Activated CD4-positive, alpha-beta T cell treated with anti-CD3 and anti-CD28 coated beads for 36 hours (primary cell): ENCODE measurements around the gene SDK1. TPM values are rescaled to one million over a fixed set of nuclear protein-coding genes. Genes with fewer than 3 reads are reported as not detected.

ENCODE experiments used
- ATAC-seq: fragments of 200-7000 bp; cut with Tn5 transposase; one replicate; pipeline ENCODE4 v1.10.0; 2021; ENCODE audit warnings: mild to moderate bottlenecking, moderate library complexity
- CTCF ChIA-PET: fragments of 350-600 bp; sonication (Branson Sonifier 250); formaldehyde crosslinking; loops from one replicate; lab custom pipeline; 2021; ENCODE audit warnings: antibody characterized with exemption; lab: Charles Lee
- POLR2A ChIA-PET: fragments of 350-600 bp; sonication (Branson Sonifier 250); formaldehyde crosslinking; loops from one replicate; lab custom pipeline; 2021; ENCODE audit warnings: antibody characterized with exemption, inconsistent platforms; lab: Charles Lee
- DNase-seq: peaks from one replicate; pipeline ENCODE4 v3.0.0-alpha.2; 2020
- H3K27ac Mint-ChIP-seq: one replicate; pipeline ENCODE4 v1.8.0; 2021; ENCODE audit warnings: mixed read lengths
- H3K27me3 Mint-ChIP-seq: one replicate; pipeline ENCODE4 v1.8.0; 2021; ENCODE audit warnings: mixed read lengths
- H3K36me3 Mint-ChIP-seq: one replicate; pipeline ENCODE4 v1.8.0; 2021; ENCODE audit warnings: low read depth, mixed read lengths
- H3K4me1 Mint-ChIP-seq: one replicate; pipeline ENCODE4 v1.8.0; 2021; ENCODE audit warnings: mixed read lengths
- H3K4me3 Mint-ChIP-seq: one replicate; pipeline ENCODE4 v1.8.0; 2021; ENCODE audit warnings: mild to moderate bottlenecking, moderate library complexity, mixed read lengths
- H3K9me3 Mint-ChIP-seq: one replicate; pipeline ENCODE4 v1.8.0; 2021; ENCODE audit warnings: low read depth, mixed read lengths
- intact Hi-C, 2 experiments: fragments of 100-400 bp; cut with DNase I in 1 of 2; cut with micrococcal nuclease in 1 of 2; formaldehyde crosslinking; loops; one replicate each; pipeline versions ENCODE4 v1.14.2 to v1.15.1; 2022 to 2024; cut with DNase I, micrococcal nuclease
- total RNA-seq, 2 experiments: library from RNA; stranded (reverse); gene quantifications; one replicate each; pipeline ENCODE4 v1.2.3, GENCODE V29; 2021

Gene SDK1
- total RNA-seq, 2 experiments from 2014 or later = 1.1 to 1.9 TPM

DNA sequence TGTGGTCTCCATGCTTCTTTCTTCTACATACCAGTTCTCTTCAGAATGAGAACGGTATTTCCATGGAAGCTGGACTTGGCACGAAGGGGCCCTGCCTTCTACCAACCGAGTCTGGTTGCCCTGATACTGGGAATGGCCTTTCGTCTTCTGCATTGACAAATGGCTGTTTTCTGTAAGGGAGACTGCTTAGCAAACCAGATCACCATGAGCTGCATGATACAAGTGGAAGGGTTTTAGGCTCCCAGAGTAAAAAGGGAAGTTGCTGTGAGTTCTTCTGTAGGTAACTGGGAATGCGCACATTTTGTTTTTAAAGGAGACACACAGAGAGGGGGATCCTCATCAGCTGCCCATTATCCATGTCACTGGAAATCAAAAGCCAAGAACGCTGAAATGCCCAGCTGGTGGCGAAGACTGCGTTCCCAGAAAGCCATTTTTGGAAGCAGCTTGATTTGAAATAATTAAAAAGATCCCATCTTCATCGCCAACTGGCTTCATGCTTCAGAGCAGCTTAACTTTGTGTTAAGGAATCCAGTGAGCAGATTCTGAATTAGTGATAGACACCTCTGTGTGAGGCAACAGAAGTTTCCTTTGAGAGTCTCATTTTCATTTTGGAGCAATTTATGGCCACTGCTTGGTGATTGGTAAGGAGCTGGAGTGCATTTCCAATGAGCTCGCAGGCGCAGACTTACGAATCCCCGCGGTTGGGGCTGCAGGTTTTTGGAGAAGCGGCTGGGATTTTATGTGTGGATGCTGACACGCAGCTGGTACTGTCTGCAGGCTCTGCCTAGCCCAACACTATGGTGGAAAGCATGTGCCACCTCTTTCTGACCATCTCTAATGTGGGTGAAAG is 708.4 kb downstream of the SDK1 start:
- Mint-ChIP-seq H3K9me3 (no peaks in the 10 kb centered on the region), H3K4me1 (no peaks in the 10 kb centered on the region), H3K4me3 (no peak overlapping the region), H3K27me3 (no peaks in the 10 kb centered on the region), H3K27ac (no peak overlapping the region), H3K36me3 (no peaks in the 10 kb centered on the region)
- CTCF ChIA-PET = no interaction called here
- DNase-seq (no peak), ATAC-seq (no peak)
- POLR2A ChIA-PET = no interaction called here
- intact Hi-C loops = no loop called here

DNA sequence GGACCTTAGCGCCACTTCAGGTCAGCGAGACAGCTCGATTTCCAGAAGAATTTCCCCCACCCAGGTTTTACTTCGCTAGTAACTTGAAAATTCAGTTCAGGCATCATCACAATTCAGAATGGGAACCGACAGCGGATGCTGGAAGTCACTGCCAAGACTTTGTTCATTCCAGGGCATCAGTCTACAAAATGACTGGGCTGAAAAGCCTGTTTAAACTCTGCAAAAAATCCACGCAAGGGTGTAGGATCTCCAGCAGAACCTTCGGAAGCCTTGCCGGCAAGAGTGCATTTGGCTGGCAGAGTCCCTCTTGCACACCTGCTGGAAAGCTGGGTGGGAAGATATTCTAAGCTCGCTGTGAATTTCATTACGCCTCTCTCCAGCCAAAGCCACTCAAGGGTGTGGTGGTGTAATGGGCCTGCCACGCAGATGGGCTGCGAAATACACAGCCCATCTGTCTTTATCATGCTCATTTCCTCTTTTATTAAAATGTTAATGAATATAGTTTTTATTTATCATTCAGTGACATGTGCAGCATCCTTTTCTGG is 709.1 kb downstream of the SDK1 start:
- intact Hi-C loops = no loop called here
- Mint-ChIP-seq H3K9me3 (no peaks in the 10 kb centered on the region), H3K27ac (no peak overlapping the region)

DNA sequence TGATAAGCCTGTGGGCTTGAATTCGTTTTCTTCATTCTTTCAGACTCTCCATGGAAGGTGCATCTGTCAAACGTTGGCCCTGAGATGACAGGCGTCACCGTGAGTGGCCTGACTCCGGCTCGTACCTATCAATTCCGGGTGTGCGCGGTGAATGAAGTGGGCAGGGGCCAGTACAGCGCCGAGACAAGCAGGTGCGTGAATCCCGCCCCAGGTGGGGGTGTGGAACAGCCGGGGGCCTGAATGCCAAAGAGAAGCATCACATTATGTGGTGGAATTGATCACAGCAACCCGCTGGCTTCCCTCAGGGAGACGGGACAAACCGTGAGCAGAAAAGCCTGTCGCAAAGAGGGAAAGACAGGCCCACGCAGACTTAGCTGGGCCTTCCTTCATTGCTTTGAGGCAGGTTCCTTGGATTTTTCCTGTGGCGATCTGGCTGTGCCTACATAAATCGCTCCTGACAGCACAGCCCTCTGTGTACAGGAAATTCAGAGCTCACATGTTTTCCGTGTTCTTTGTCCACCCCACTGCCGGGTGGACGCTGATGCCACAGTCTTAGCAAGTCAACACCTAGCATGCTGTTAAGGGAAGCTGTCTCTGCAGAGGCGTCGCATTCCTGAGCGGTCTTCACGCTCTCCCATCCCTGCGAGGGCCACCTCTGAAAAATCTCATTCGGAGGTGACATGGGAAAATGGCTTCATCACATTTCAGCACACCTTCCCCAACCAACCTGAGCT is 710.0 kb downstream of the SDK1 start:
- Mint-ChIP-seq H3K27me3 (no peaks in the 10 kb centered on the region), H3K9me3 (no peaks in the 10 kb centered on the region), H3K36me3 (no peaks in the 10 kb centered on the region), H3K4me3 (no peak overlapping the region), H3K27ac (no peak overlapping the region), H3K4me1 (no peaks in the 10 kb centered on the region)
- DNase-seq (no peak), ATAC-seq (no peak)
- ChIA-PET POLR2A (no interaction called here), CTCF (interaction anchor here (0.7 kb wide), 1 partner anchor 124 kb away, joined by 3 read pairs; no protein-coding TSS in a partner anchor)
- intact Hi-C loops = no loop called here

More for the DNA sequence above, 709.1 kb downstream of the SDK1 start:
- Mint-ChIP-seq H3K27me3 (no peaks in the 10 kb centered on the region), H3K36me3 (no peaks in the 10 kb centered on the region), H3K4me1 (no peaks in the 10 kb centered on the region), H3K4me3 (no peak overlapping the region)
- CTCF ChIA-PET = no interaction called here
- POLR2A ChIA-PET = no interaction called here
- no peak for DNase-seq
- ATAC-seq = no peak

DNA sequence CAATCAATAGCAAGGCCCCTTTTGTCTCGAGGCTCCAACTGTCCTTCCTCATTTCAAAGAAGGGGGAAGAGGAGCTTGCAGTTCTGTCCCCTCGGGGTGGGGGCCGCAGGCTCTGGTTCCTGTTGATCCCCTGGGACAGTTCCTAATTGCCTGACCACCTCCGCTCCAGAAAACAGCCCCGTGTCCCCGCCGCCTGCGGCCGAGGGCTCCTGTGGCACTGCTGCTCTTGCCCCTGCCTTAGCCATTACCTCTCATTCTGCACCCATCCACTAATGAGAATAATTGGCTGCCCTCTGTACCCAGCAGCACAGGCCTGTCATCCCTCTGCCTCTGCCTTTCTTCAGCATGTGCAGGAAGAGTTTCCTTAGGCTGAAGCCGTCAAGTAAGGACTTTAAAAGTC is 712.7 kb downstream of the SDK1 start:
- intact Hi-C loops = no loop called here
- peaks cover 3% of the 10 kb centered on the region for H3K9me3 Mint-ChIP-seq
- ChIA-PET CTCF (interaction anchor here (0.5 to 0.7 kb wide), 2 partner anchors 35 to 67 kb away, joined by 3 to 4 read pairs; no protein-coding TSS in a partner anchor), POLR2A (no interaction called here)
- no peaks in the 10 kb centered on the region for H3K27me3 Mint-ChIP-seq
- DNase-seq = no peak
- peaks cover 3% of the 10 kb centered on the region for H3K36me3 Mint-ChIP-seq
- no peak overlapping the region for H3K27ac Mint-ChIP-seq
- no peak overlapping the region for H3K4me3 Mint-ChIP-seq
- H3K4me1 Mint-ChIP-seq = no peaks in the 10 kb centered on the region
- ATAC-seq = no peak

DNA sequence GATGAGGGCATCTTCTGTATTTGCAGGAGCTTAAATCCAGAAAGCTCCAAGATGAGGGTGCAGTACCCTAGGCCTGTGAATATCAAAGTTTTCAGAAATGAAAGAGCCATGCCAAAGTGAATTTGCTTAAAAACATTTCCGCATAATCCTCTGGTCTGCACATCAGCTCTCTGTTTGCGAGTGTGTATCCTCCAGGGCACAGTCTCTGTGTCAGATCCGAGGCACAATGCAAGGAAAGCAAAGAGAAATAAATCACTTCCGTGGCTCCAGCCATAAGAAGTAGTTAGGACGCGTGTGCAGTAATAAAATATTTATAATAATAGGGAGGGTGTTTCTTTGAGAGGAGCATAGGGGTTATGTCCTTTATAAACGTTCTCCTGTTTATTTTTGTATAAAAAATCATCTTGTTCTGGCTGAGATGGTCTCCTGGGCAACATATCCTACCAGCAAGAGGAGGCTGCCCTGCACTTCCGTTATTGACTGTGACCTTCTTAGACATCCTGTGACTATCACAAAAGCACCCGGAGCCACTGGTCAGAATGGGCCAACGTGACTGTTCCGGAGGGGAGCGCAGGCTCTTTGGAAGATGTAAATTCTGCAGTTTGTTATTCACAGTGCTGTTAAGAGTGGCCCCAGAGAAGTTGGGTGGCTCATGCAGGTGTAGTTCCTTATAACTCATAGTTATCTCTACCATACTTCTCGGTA is 713.4 kb downstream of the SDK1 start:
- ATAC-seq (no peak), DNase-seq (no peak)
- Mint-ChIP-seq H3K27me3 (no peaks in the 10 kb centered on the region), H3K9me3 (peaks cover 8% of the 10 kb centered on the region), H3K27ac (no peak overlapping the region), H3K4me1 (no peaks in the 10 kb centered on the region), H3K4me3 (no peak overlapping the region), H3K36me3 (peaks cover 3% of the 10 kb centered on the region)
- ChIA-PET CTCF (no interaction called here), POLR2A (no interaction called here)
- intact Hi-C loops = no loop called here

DNA sequence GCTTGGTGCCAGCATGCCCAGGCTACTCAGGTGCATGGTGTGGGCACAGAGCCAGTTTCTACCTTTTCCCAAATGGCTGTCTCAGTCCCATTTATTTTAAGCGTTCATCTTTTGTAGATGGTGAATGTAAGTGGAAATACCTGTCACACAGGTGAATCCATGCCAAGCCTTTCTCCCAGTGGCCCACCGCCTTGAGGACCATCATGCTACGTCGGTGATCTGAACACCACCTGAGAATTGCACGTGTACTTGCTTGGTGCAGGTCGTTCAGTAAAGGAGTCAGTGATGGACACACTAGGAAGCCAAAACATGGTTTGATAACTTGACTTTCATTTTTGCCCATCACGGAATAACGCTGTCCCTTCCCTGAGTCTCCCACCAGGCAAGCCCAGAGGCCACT is 714.3 kb downstream of the SDK1 start:
- POLR2A ChIA-PET = no interaction called here
- CTCF ChIA-PET = no interaction called here
- ATAC-seq = no peak
- H3K36me3 Mint-ChIP-seq = peaks cover 3% of the 10 kb centered on the region
- no peak overlapping the region for H3K27ac Mint-ChIP-seq
- H3K9me3 Mint-ChIP-seq = peaks cover 8% of the 10 kb centered on the region
- no peak for DNase-seq
- intact Hi-C loops = no loop called here
- no peaks in the 10 kb centered on the region for H3K27me3 Mint-ChIP-seq
- no peak overlapping the region for H3K4me3 Mint-ChIP-seq
- no peaks in the 10 kb centered on the region for H3K4me1 Mint-ChIP-seq

DNA sequence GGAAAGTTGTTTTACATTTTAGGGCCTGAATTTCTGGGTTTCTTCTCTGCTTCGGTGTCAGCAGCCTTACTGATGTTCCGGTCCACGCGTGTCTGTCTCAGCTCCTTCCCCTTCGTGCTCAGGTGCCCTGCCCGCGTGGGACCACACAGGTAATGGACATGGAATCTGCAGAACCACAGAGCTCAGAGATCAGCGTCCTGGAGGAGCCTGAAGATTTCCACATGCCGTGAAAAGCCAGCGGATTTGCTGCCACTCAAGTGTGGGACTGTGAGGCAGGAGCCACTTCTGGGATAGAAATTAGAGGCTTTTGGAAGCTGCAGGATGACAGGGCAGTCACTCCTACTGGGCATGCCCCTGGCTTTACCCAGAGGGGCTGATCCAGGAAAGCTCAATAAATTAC is 714.9 kb downstream of the SDK1 start:
- H3K9me3 Mint-ChIP-seq = peaks cover 10% of the 10 kb centered on the region
- intact Hi-C loops = no loop called here
- H3K27ac Mint-ChIP-seq = no peak overlapping the region

DNA sequence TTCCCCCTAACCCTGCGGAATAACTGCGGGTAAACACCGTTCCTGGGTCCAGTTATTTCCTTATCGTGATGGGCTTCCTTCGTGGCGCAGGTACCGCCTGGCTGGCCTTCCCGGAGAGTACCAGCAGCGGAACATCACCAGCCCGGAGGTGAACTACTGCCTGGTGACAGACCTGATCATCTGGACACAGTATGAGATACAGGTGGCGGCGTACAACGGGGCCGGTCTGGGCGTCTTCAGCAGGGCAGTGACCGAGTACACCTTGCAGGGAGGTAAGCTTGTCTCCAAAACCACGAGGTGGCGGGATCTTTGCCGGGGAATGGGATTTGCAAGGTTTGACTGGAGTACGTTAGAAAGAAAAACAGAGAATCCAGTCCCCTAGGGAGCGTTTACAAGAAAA is 716.0 kb downstream of the SDK1 start:
- DNase-seq (no peak), ATAC-seq (no peak)
- peaks cover 10% of the 10 kb centered on the region for H3K9me3 Mint-ChIP-seq
- no peaks in the 10 kb centered on the region for H3K4me1 Mint-ChIP-seq
- intact Hi-C loops = no loop called here
- H3K4me3 Mint-ChIP-seq = no peak overlapping the region
- ChIA-PET CTCF (no interaction called here), POLR2A (no interaction called here)
- peaks cover 3% of the 10 kb centered on the region for H3K36me3 Mint-ChIP-seq
- H3K27me3 Mint-ChIP-seq = no peaks in the 10 kb centered on the region
- H3K27ac Mint-ChIP-seq = no peak overlapping the region

More for the DNA sequence above, 714.9 kb downstream of the SDK1 start:
- Mint-ChIP-seq H3K4me3 (no peak overlapping the region), H3K36me3 (peaks cover 3% of the 10 kb centered on the region), H3K4me1 (no peaks in the 10 kb centered on the region), H3K27me3 (no peaks in the 10 kb centered on the region)
- ATAC-seq (no peak), DNase-seq (no peak)
- POLR2A ChIA-PET = no interaction called here
- CTCF ChIA-PET = interaction anchor here (0.5 kb wide), 1 partner anchor 54 kb away, joined by 3 read pairs; no protein-coding TSS in a partner anchor

DNA sequence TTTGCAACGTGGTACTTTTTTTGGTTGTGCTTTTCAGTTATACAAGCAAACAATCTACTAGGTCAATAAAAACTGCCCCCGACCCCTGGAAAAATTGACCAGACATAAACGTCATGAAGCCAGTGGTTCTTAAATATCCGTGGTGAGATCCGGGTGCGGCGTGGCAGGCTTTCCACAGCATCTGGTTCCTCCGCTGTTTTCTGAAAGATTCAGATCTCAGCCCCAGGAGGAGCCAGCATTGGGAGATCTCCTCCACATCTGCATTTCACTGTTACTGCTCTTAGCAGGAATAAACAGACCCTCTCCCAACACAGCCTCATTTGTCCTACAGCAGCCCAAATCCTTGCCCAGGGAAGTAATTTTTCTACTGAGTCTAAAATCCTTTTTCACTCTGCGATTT is 716.7 kb downstream of the SDK1 start:
- intact Hi-C loops = no loop called here
- H3K4me1 Mint-ChIP-seq = no peaks in the 10 kb centered on the region
- no peak overlapping the region for H3K4me3 Mint-ChIP-seq
- no peak for ATAC-seq
- DNase-seq = no peak
- H3K27me3 Mint-ChIP-seq = no peaks in the 10 kb centered on the region
- POLR2A ChIA-PET = no interaction called here
- CTCF ChIA-PET = no interaction called here
- peaks cover 10% of the 10 kb centered on the region for H3K9me3 Mint-ChIP-seq
- H3K36me3 Mint-ChIP-seq = peaks cover 3% of the 10 kb centered on the region
- H3K27ac Mint-ChIP-seq = no peak overlapping the region

DNA sequence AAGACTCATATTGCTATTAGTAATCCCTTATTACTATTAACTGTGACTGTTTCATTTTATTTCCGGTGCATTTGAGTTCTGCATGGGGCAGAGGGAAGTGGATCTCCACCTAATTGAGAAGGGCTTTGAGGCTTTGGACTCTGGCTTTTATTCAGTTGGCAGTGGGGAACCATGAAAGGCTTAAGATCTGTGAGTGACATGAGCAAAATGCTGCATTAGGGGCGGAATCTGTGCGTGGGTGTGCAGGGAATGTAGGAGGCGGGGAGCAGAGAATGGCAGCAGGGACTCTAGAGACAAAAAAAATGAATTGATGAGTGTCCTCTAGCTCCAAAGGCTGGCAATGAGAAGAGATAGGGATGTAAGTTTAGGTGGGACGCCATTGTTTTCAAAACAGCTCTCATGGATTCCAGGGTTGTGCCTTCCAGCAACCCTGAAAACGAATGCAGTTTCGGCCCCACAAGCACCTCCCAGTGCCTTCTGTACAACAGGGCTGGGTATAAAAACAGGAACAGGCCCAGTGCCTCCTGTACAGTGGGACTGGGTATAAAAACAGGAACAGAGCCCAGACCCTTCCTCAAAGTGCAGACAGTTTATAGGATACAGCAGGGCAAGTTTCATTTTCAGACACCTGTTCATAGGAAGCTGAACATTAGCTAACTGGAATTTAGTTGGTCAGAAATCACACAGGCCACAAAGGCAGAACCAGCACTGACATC is 717.7 kb downstream of the SDK1 start:
- peaks cover 3% of the 10 kb centered on the region for H3K36me3 Mint-ChIP-seq
- H3K27ac Mint-ChIP-seq = no peak overlapping the region
- no peaks in the 10 kb centered on the region for H3K27me3 Mint-ChIP-seq
- ATAC-seq (no peak), DNase-seq (no peak)
- intact Hi-C loops = no loop called here
- no peak overlapping the region for H3K4me3 Mint-ChIP-seq
- H3K9me3 Mint-ChIP-seq = peaks cover 10% of the 10 kb centered on the region
- no peaks in the 10 kb centered on the region for H3K4me1 Mint-ChIP-seq
- ChIA-PET CTCF (no interaction called here), POLR2A (interaction anchor here (0.5 kb wide), 1 partner anchor 56 kb away, joined by 3 read pairs; no protein-coding TSS in a partner anchor)

DNA sequence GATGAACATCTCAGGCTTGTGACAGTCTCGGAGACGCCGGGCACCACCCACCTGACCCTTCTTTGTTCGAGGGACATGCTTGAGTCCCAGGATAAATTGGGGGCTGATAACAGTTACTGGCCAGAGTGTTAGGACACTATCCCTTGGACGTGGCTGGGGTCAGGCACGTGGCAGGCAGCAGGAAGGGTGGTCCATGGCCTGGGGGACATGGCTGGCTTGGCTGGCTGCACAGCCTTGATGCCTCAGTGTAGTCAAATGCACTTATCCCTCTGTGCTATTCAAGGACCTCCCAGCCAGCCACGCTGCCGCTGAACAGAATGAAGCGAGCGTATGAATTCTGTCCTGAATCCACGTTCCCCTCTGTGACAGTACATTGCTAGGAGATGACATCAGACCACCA is 719.0 kb downstream of the SDK1 start:
- Mint-ChIP-seq H3K9me3 (peaks cover 10% of the 10 kb centered on the region), H3K4me1 (no peaks in the 10 kb centered on the region), H3K36me3 (peaks cover 3% of the 10 kb centered on the region), H3K27me3 (no peaks in the 10 kb centered on the region), H3K4me3 (no peak overlapping the region), H3K27ac (no peak overlapping the region)
- intact Hi-C loops = no loop called here
- POLR2A ChIA-PET = no interaction called here
- DNase-seq (no peak), ATAC-seq (no peak)
- CTCF ChIA-PET = no interaction called here
